DOHH2 (cell line): Measurements from ENCODE around the gene ZDHHC19.

ENCODE experiments used
- EZH2phosphoT487 ChIP-seq: fragments of 200-600 bp; sonication (generic); IDR thresholded peaks from 2 replicates; pipeline ENCODE4 v1.6.1; 2017; ENCODE audit warnings: borderline replicate concordance, mild to moderate bottlenecking, antibody characterized with exemption, low read length, moderate library complexity, mixed read lengths
- TF ChIP-seq, protein P1 (sequence below): fragments of 200-600 bp; sonication (generic); IDR thresholded peaks from one replicate; pipeline ENCODE4 v1.5.1; 2014; ENCODE audit warnings: antibody characterized with exemption, mild to moderate bottlenecking, low read depth, low read length; ENCODE audit not compliant: poor library complexity, severe bottlenecking

DNA sequence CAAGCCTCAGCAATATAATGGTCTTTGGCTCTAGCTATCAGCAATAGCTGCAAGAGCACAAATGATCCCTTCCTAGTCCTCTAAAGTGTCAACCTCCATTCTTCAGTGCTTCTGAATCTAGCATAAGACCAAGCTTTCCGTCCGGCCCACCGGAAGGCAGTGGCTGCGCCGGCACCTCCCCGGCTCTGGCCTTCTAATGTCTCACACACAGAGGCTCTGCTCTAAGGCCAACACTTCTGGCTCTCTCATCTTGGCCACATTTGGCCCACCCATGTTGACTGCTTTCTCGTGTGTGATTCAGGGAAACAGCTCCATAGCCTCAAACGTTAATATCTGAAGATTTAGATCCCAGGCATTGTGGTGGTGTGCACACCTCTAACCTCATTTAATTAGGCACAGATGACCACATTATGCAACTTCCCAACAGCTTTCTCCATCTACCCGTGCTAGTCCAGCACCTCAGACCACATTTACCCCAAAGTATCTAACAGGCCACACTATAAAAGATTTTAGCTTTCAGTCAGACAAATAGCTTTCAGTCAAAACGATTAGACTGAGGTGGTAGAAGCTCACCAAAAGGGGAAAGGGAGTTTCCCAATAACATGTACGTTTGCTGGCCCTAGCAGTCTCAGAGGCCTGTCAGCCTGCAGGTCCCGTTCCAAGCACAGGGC, 24.4 kb upstream of the ZDHHC19 start:
- TF ChIP-seq, protein P1, sequence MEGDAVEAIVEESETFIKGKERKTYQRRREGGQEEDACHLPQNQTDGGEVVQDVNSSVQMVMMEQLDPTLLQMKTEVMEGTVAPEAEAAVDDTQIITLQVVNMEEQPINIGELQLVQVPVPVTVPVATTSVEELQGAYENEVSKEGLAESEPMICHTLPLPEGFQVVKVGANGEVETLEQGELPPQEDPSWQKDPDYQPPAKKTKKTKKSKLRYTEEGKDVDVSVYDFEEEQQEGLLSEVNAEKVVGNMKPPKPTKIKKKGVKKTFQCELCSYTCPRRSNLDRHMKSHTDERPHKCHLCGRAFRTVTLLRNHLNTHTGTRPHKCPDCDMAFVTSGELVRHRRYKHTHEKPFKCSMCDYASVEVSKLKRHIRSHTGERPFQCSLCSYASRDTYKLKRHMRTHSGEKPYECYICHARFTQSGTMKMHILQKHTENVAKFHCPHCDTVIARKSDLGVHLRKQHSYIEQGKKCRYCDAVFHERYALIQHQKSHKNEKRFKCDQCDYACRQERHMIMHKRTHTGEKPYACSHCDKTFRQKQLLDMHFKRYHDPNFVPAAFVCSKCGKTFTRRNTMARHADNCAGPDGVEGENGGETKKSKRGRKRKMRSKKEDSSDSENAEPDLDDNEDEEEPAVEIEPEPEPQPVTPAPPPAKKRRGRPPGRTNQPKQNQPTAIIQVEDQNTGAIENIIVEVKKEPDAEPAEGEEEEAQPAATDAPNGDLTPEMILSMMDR, result no peak
- no peak for TF ChIP-seq EZH2phosphoT487
